H9 (cell line): ENCODE data around the gene MYO18A. TPM values are rescaled to one million over a fixed set of nuclear protein-coding genes. Genes with fewer than 3 reads are reported as not detected.

Experiments
- DNase-seq: peaks from one replicate; pipeline ENCODE4 v3.0.0-alpha.2; 2017
- H2AFZ ChIP-seq: one replicate; pipeline ENCODE4 v1.6.1; 2013; ENCODE audit warnings: mild to moderate bottlenecking, low read length, control low read depth, moderate library complexity
- H2AK5ac ChIP-seq: 2 replicates; pipeline ENCODE4 v1.6.1; 2013; ENCODE audit warnings: low read length, control low read depth, mixed read lengths; ENCODE audit not compliant: insufficient read length
- H2BK120ac ChIP-seq: one replicate; pipeline ENCODE4 v1.6.1; 2013; ENCODE audit warnings: low read depth, mild to moderate bottlenecking, low read length, control low read depth, inconsistent platforms; ENCODE audit not compliant: poor library complexity, severe bottlenecking
- H2BK12ac ChIP-seq: 2 replicates; pipeline ENCODE4 v1.6.1; 2013; ENCODE audit warnings: low read length, control low read depth, mixed read lengths, low read depth; ENCODE audit not compliant: insufficient read length
- H2BK15ac ChIP-seq: 2 replicates; pipeline ENCODE4 v1.6.1; 2013; ENCODE audit warnings: low read depth, low read length, control low read depth
- H2BK20ac ChIP-seq: one replicate; pipeline ENCODE4 v1.6.1; 2013; ENCODE audit warnings: low read depth, mild to moderate bottlenecking, low read length, control low read depth, inconsistent platforms; ENCODE audit not compliant: poor library complexity, severe bottlenecking
- H2BK5ac ChIP-seq: 2 replicates; pipeline ENCODE4 v1.6.1; 2013; ENCODE audit warnings: low read length, control low read depth, mixed read lengths; ENCODE audit not compliant: insufficient read length
- H3K14ac ChIP-seq: 2 replicates; pipeline ENCODE4 v1.6.1; 2013; ENCODE audit warnings: low read length, control low read depth; ENCODE audit not compliant: insufficient read depth
- H3K18ac ChIP-seq: 2 replicates; pipeline ENCODE4 v1.6.1; 2013; ENCODE audit warnings: low read depth, mild to moderate bottlenecking, mixed read lengths, low read length, control low read depth; ENCODE audit not compliant: insufficient read length
- H3K23ac ChIP-seq: 2 replicates; pipeline ENCODE4 v1.6.1; 2013; ENCODE audit warnings: low read length, control low read depth, mixed read lengths, low read depth; ENCODE audit not compliant: insufficient read length
- H3K23me2 ChIP-seq: 2 replicates; pipeline ENCODE4 v1.6.1; 2013; ENCODE audit warnings: low read depth, mild to moderate bottlenecking, mixed read lengths, low read length, control low read depth; ENCODE audit not compliant: insufficient read length, poor library complexity, severe bottlenecking
- H3K27ac ChIP-seq: 2 replicates; pipeline ENCODE4 v1.5.1; 2013; ENCODE audit warnings: low read length, control low read depth, mixed read lengths, low read depth; ENCODE audit not compliant: insufficient read length
- H3K27me3 ChIP-seq: 2 replicates; pipeline ENCODE4 v1.6.1; 2013; ENCODE audit warnings: low read length, control low read depth, inconsistent platforms; ENCODE audit not compliant: insufficient read depth
- H3K4ac ChIP-seq: 2 replicates; pipeline ENCODE4 v1.6.1; 2013; ENCODE audit warnings: low read depth, mild to moderate bottlenecking, control low read depth, inconsistent platforms, low read length, moderate library complexity
- H3K4me1 ChIP-seq: 2 replicates; pipeline ENCODE4 v1.6.1; 2013; ENCODE audit warnings: low read length, control low read depth, inconsistent platforms; ENCODE audit not compliant: insufficient read depth
- H3K4me2 ChIP-seq: 2 replicates; pipeline ENCODE4 v1.6.1; 2013; ENCODE audit warnings: low read length, control low read depth, mixed read lengths; ENCODE audit not compliant: insufficient read length, insufficient read depth
- H3K56ac ChIP-seq: 2 replicates; pipeline ENCODE4 v1.6.1; 2013; ENCODE audit warnings: low read depth, mild to moderate bottlenecking, mixed read lengths, low read length, control low read depth; ENCODE audit not compliant: insufficient read length
- H3K79me1 ChIP-seq: 2 replicates; pipeline ENCODE4 v1.6.1; 2013; ENCODE audit warnings: low read depth, mild to moderate bottlenecking, moderate library complexity, low read length, control low read depth, inconsistent platforms; ENCODE audit not compliant: insufficient read depth, poor library complexity, severe bottlenecking
- H3K79me2 ChIP-seq: 2 replicates; pipeline ENCODE4 v1.6.1; 2013; ENCODE audit warnings: low read length, control low read depth, inconsistent platforms; ENCODE audit not compliant: insufficient read depth
- H3K9ac ChIP-seq: 2 replicates; pipeline ENCODE4 v1.6.1; 2013; ENCODE audit warnings: low read length, control low read depth, mixed read lengths; ENCODE audit not compliant: insufficient read length; ENCODE audit errors: extremely low read depth
- H3K9me3 ChIP-seq: one replicate; pipeline ENCODE4 v1.6.1; 2013; ENCODE audit warnings: low read depth, low read length, inconsistent platforms; ENCODE audit not compliant: control insufficient read depth
- H3T11ph ChIP-seq: one replicate; pipeline ENCODE4 v1.6.1; 2013; ENCODE audit warnings: mild to moderate bottlenecking, low read length, control low read depth, inconsistent platforms
- H4K20me1 ChIP-seq: one replicate; pipeline ENCODE4 v1.6.1; 2013; ENCODE audit not compliant: control insufficient read depth, insufficient read length, insufficient read depth
- H4K5ac ChIP-seq: 2 replicates; pipeline ENCODE4 v1.6.1; 2013; ENCODE audit warnings: low read depth, mild to moderate bottlenecking, mixed read lengths, low read length, control low read depth; ENCODE audit not compliant: insufficient read length
- H4K8ac ChIP-seq: replicated peaks from 2 replicates; pipeline ENCODE4 v1.6.1; 2013; ENCODE audit warnings: low read length, control low read depth, mixed read lengths, low read depth; ENCODE audit not compliant: insufficient read length
- H4K91ac ChIP-seq: 2 replicates; pipeline ENCODE4 v1.6.1; 2013; ENCODE audit warnings: low read depth, mild to moderate bottlenecking, moderate library complexity, mixed read lengths, low read length, control low read depth; ENCODE audit not compliant: insufficient read length
- H3K27ac Mint-ChIP-seq, 3 experiments: 2 replicates in 2 of 3; 3 replicates in 1 of 3; pipeline ENCODE4 v1.8.0; 2020 to 2021; ENCODE audit warnings: mixed read lengths in 3 of 3, mild to moderate bottlenecking in 1 of 3, moderate library complexity in 1 of 3
- H3K27me3 Mint-ChIP-seq: 2 replicates; pipeline ENCODE4 v1.8.0; 2021; ENCODE audit warnings: low read depth, mild to moderate bottlenecking, moderate library complexity, mixed read lengths
- H3K36me3 Mint-ChIP-seq, 3 experiments: 2 replicates in 2 of 3; 3 replicates in 1 of 3; pipeline ENCODE4 v1.8.0; 2020 to 2021; ENCODE audit warnings: low read depth in 3 of 3, mixed read lengths in 3 of 3; ENCODE audit not compliant: insufficient read depth in 1 of 3
- H3K4me1 Mint-ChIP-seq, 2 experiments: 2 replicates each; pipeline ENCODE4 v1.8.0; 2020; ENCODE audit warnings: mixed read lengths in 2 of 2
- H3K4me3 Mint-ChIP-seq, 2 experiments: 2 replicates in 1 of 2; 3 replicates in 1 of 2; pipeline ENCODE4 v1.8.0; 2020 to 2021; ENCODE audit warnings: mild to moderate bottlenecking in 2 of 2, mixed read lengths in 2 of 2, moderate library complexity in 1 of 2
- H3K9me3 Mint-ChIP-seq, 2 experiments: 2 replicates in 1 of 2; 3 replicates in 1 of 2; pipeline ENCODE4 v1.8.0; 2020; ENCODE audit warnings: mild to moderate bottlenecking in 2 of 2, mixed read lengths in 2 of 2, moderate library complexity in 1 of 2
- WGBS: extraction: QIAGEN DNeasy Blood & Tissue Kit; methylation state at CpG from one replicate; pipeline ENCODE4 v1.1.7; 2013; ENCODE audit warnings: missing lambda C conversion rate, low lambda C conversion rate, mixed read lengths; ENCODE audit not compliant: insufficient read length; ENCODE audit errors: extremely low coverage; 5-methylcytosine and 5-hydroxymethylcytosine counted together
- total RNA-seq: library from RNA; stranded (reverse); gene quantifications from 2 replicates; pipeline ENCODE4 v1.2.1, GENCODE V29; 2021
- TF ChIP-seq, protein P1 (sequence below): fragments of 200-600 bp; sonication (generic); conservative IDR thresholded peaks from 3 replicates; pipeline ENCODE4 v1.8.0; 2021; ENCODE audit warnings: antibody characterized with exemption, mild to moderate bottlenecking

Gene MYO18A
- total RNA-seq, 1 experiment from 2014 or later, result 21.6 TPM

DNA sequence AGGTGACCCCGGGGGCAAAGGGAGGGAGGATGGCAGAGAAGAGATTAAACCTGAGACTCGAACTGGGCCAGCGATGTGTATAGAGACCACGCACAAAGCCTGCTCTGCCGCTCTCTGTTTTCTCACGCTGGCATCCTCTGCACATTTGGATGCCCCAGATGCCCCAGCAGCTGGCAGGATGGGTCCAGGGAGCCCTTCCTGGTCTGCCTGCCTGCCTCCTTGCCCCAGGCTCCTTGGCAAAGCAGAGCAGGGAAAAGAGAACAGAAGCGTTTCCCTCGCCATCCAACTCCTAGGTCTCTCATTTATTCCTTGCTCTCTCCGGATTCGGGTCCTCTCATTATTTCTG lies 142.5 kb downstream of the MYO18A start:
- Histone ChIP-seq H3K79me1 (no peaks in the 10 kb centered on the region), H3K23ac (no peak overlapping the region), H3K56ac (no peak overlapping the region), H3K18ac (no peak overlapping the region), H2BK120ac (no peak overlapping the region), H3K23me2 (no peaks in the 10 kb centered on the region), H3K4ac (no peak overlapping the region), H4K91ac (no peak overlapping the region), H3K27ac (no peak overlapping the region), H2BK15ac (no peak overlapping the region), H2BK12ac (no peak overlapping the region), H3K9me3 (no peaks in the 10 kb centered on the region), H4K20me1 (no peaks in the 10 kb centered on the region), H3K14ac (peak overlapping the region; percentile 0; the same call in 1 of the 2 replicates), H2AFZ (no peak overlapping the region), H4K5ac (no peak overlapping the region), H3K4me1 (peaks cover 12% of the 10 kb centered on the region), H2BK5ac (no peak overlapping the region), H3K4me2 (no peak overlapping the region), H2AK5ac (no peak overlapping the region), H3K27me3 (no peaks in the 10 kb centered on the region), H4K8ac (no peak overlapping the region), H2BK20ac (no peak overlapping the region), H3K9ac (no peak overlapping the region), H3K79me2 (no peaks in the 10 kb centered on the region), H3T11ph (no peak overlapping the region)
- peaks cover 5% of the 10 kb centered on the region for H3K27me3 Mint-ChIP-seq
- TF ChIP-seq, protein P1, sequence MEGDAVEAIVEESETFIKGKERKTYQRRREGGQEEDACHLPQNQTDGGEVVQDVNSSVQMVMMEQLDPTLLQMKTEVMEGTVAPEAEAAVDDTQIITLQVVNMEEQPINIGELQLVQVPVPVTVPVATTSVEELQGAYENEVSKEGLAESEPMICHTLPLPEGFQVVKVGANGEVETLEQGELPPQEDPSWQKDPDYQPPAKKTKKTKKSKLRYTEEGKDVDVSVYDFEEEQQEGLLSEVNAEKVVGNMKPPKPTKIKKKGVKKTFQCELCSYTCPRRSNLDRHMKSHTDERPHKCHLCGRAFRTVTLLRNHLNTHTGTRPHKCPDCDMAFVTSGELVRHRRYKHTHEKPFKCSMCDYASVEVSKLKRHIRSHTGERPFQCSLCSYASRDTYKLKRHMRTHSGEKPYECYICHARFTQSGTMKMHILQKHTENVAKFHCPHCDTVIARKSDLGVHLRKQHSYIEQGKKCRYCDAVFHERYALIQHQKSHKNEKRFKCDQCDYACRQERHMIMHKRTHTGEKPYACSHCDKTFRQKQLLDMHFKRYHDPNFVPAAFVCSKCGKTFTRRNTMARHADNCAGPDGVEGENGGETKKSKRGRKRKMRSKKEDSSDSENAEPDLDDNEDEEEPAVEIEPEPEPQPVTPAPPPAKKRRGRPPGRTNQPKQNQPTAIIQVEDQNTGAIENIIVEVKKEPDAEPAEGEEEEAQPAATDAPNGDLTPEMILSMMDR, result no peak
- no peak overlapping the region for H3K4me3 Mint-ChIP-seq
- H3K9me3 Mint-ChIP-seq, result peaks cover 19 to 20% of the 10 kb centered on the region in 2 experiments
- H3K4me1 Mint-ChIP-seq, result peaks cover 34 to 37% of the 10 kb centered on the region in 2 experiments
- H3K36me3 Mint-ChIP-seq, result peaks cover 13 to 20% (median 15%) of the 10 kb centered on the region in 3 experiments
- DNase-seq, result no peak
- H3K27ac Mint-ChIP-seq, result no peak overlapping the region
- WGBS, result no CpG with 5 or more reads among the region's 10 CpGs
